HUES6 (cell line): ENCODE measurements around the gene GDPGP1.

Source experiments
- H3K27ac ChIP-seq: 2 replicates; pipeline ENCODE4 v1.7.0; 2013; ENCODE audit warnings: low read depth, mild to moderate bottlenecking, low read length, inconsistent platforms
- H3K27me3 ChIP-seq: 2 replicates; pipeline ENCODE4 v1.6.1; 2013; ENCODE audit warnings: low read length; ENCODE audit not compliant: control insufficient read depth, insufficient read depth
- H3K36me3 ChIP-seq: 2 replicates; pipeline ENCODE4 v1.6.1; 2013; ENCODE audit warnings: low read length; ENCODE audit not compliant: control insufficient read depth, insufficient read depth
- H3K4me1 ChIP-seq: 2 replicates; pipeline ENCODE4 v1.6.1; 2013; ENCODE audit warnings: low read length; ENCODE audit not compliant: control insufficient read depth, insufficient read depth
- H3K4me3 ChIP-seq: 2 replicates; pipeline ENCODE4 v1.5.1; 2013; ENCODE audit warnings: low read depth, low read length
- H3K9ac ChIP-seq: one replicate; pipeline ENCODE4 v1.6.1; 2013; ENCODE audit warnings: mild to moderate bottlenecking, low read length
- H3K9me3 ChIP-seq: 2 replicates; pipeline ENCODE4 v1.6.1; 2013; ENCODE audit warnings: low read depth, low read length; ENCODE audit not compliant: control insufficient read depth, insufficient read depth

Gene GDPGP1

GRCh38 chr15:90228960-90229359 is 5.0 kb upstream of the GDPGP1 start:
- Histone ChIP-seq H3K9me3 (no peaks in the 10 kb centered on the region), H3K27me3 (no peaks in the 10 kb centered on the region), H3K27ac (no peak overlapping the region), H3K36me3 (peaks cover 68% of the 10 kb centered on the region), H3K4me1 (no peaks in the 10 kb centered on the region), H3K4me3 (no peak overlapping the region), H3K9ac (no peak overlapping the region)

DNA sequence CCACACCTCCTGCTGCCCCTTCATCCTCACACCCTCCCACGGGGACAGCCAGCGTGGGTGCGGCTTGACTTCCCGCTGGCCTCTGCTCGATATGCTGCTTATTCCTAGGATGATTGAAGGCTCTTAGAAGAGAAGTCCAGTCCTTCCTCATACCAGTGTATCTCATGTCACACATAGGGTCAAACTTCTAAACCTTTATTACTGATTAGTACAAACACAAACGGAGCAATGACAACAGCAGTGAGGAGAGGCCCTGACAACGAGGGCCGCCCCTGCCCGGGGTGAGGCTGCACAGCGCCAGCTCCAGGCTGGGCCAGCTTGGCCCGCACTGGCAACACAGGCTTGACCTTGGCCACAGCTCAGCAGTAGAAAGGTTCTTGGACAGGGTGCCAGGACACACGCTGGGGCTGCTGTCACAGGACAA is 3.9 kb upstream of the GDPGP1 start:
- H3K9ac ChIP-seq: no peak overlapping the region
- no peaks in the 10 kb centered on the region for H3K9me3 ChIP-seq
- no peaks in the 10 kb centered on the region; the same call in 1 of the 2 replicates for H3K4me1 ChIP-seq
- H3K36me3 ChIP-seq: peaks cover 57% of the 10 kb centered on the region
- H3K27me3 ChIP-seq: no peaks in the 10 kb centered on the region
- no peak overlapping the region for H3K27ac ChIP-seq
- no peak overlapping the region for H3K4me3 ChIP-seq

GRCh38 chr15:90230610-90231009 is 3.4 kb upstream of the GDPGP1 start:
- Histone ChIP-seq H3K27ac (no peak overlapping the region), H3K9ac (no peak overlapping the region), H3K27me3 (no peaks in the 10 kb centered on the region), H3K36me3 (peaks cover 52% of the 10 kb centered on the region), H3K4me3 (no peak overlapping the region), H3K4me1 (no peaks in the 10 kb centered on the region; the same call in 1 of the 2 replicates), H3K9me3 (no peaks in the 10 kb centered on the region)

DNA sequence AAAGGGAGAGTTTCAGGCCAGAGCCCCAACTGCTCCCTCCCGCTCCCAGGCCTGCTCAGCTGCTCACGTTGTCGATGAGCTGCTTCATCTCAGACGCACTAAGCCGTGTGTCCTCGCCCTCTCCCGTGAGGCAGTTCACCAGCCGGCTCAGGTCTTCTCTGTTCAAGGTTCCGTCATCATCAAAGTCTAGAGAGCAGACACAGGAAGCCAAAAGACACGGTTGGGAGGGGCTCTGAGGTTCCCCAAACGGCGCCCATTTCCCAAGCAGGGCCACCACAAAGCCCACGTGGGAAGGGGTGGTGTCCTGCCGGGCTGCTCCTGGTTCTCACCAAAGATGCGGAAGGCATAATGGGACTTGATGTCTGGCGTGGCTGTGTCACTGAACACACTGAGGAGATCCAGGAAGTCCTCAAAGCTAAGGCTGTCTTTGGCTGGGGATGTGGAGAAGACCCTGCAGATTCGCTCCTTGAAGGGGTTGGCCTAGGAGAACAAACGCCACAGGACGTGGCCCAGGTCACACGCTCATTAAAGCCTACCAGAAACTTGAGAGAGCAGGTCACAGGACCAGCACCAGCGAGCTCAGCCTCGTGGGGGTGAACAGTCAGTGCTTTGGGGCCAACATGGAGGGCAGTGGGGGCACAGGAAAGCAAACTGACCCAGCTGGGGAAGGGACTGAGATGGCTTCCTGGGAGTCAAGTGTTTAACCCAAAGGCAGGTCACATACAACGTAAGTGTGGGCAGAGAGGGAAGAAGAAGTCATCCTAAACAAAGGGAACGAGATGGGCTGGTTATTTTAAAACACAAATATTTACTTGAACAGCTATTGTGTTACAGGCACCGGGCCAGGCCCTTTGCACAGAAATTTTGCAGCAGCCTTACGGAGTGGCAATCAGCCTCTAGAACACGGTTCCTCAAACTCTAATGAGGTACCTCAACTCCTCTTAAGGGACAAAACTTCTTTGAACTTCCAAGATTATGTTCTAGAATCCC is 2.7 kb upstream of the GDPGP1 start:
- no peak overlapping the region for H3K9ac ChIP-seq
- H3K36me3 ChIP-seq: peaks cover 47% of the 10 kb centered on the region
- no peaks in the 10 kb centered on the region for H3K27me3 ChIP-seq
- H3K4me1 ChIP-seq: no peaks in the 10 kb centered on the region; the same call in 1 of the 2 replicates
- H3K9me3 ChIP-seq: no peaks in the 10 kb centered on the region
- no peak overlapping the region for H3K27ac ChIP-seq
- H3K4me3 ChIP-seq: no peak overlapping the region

GRCh38 chr15:90232196-90232595 is 1.8 kb upstream of the GDPGP1 start:
- Histone ChIP-seq H3K4me3 (no peak overlapping the region), H3K9ac (no peak overlapping the region), H3K27ac (no peak overlapping the region), H3K9me3 (no peaks in the 10 kb centered on the region), H3K36me3 (peaks cover 41% of the 10 kb centered on the region), H3K27me3 (no peaks in the 10 kb centered on the region), H3K4me1 (no peaks in the 10 kb centered on the region; the same call in 1 of the 2 replicates)

DNA sequence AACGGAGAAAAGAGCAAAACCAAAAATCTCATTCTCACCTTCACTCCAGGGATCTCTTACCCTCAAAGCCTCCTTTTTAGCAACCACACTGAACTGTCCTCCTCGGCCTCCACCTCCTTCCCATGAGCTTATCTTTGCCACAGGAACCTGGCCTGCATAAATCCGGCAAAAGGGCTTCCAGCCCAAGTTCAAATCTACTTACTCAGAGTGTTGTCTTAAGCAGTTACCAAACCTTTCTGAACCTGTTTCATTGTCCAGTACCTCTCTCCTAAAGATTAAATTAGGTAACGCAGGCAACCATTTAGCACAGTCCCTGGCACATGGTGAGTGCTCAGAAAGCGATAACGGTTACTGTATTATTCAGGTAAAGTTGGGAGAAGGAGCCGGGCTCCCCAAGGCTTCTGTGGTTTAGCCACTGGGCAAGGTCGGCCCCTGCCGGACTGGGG is 1.0 kb upstream of the GDPGP1 start:
- Histone ChIP-seq H3K9ac (peak overlapping the region; percentile 11), H3K27ac (no peak overlapping the region), H3K9me3 (no peaks in the 10 kb centered on the region), H3K36me3 (peaks cover 33% of the 10 kb centered on the region), H3K27me3 (no peaks in the 10 kb centered on the region), H3K4me3 (peak overlapping the region; percentile 90), H3K4me1 (no peaks in the 10 kb centered on the region; the same call in 1 of the 2 replicates)

GRCh38 chr15:90233387-90234095 is 468 bp upstream of the GDPGP1 start, which contains the start of gene CIB1:
TSS of gene CIB1 (minus strand) at chr15:90233941. CDS start at chr15:90233885, 56 bp downstream.
- no peaks in the 10 kb centered on the region; the same call in 1 of the 2 replicates for H3K4me1 ChIP-seq
- no peaks in the 10 kb centered on the region for H3K27me3 ChIP-seq
- H3K4me3 ChIP-seq: peak within 1 kb of the TSS; percentile 90
- H3K27ac ChIP-seq: peak within 1 kb of the TSS; percentile 12; the same call in 1 of the 2 replicates
- no peaks in the 10 kb centered on the region for H3K9me3 ChIP-seq
- H3K9ac ChIP-seq: peak within 1 kb of the TSS; percentile 40
- peaks cover 29% of the 10 kb centered on the region for H3K36me3 ChIP-seq

DNA sequence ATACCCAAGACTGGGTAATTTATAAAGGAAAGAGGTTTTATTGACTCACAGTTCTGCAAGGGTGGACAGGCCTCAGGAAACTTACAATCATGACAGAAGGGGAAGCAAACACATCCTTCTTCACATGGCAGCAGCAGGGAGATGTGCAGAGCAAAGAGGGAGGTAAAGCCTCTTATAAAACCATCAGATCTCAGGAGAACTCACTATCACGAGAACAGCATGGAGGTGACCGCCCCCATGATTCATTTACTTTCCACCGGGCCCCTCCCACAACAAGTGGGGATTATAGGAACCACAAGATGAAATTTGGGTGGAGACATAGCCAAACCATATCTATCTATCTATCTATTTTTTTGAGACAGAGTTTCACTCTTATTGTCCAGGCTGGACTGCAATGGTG is 5.4 kb downstream of the GDPGP1 start:
- H3K27ac ChIP-seq: no peak overlapping the region
- H3K4me1 ChIP-seq: no peaks in the 10 kb centered on the region; the same call in 1 of the 2 replicates
- no peaks in the 10 kb centered on the region for H3K9me3 ChIP-seq
- no peak overlapping the region for H3K9ac ChIP-seq
- H3K4me3 ChIP-seq: no peak overlapping the region
- H3K36me3 ChIP-seq: 0 out of 2 replicates have a peak, but pooled peaks cover 5% of the 10 kb centered on the region
- H3K27me3 ChIP-seq: no peaks in the 10 kb centered on the region

DNA sequence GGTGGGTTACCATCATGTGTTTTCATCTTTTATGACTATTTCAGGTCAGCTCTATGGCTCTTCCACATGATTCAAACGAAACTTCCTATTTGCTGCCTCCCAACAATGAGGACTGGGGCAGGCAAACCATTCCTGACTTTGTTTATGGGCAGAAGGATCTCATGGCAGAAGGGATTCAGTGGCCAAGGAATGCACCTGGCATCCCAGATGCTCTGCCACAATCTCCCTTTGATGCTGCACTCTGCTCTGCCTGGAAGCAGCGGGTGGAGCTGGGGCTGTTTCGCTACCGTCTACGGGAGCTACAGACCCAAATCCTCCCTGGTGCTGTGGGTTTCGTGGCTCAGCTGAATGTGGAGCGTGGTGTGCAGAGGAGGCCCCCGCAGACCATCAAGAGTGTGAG is 6.8 kb downstream of the GDPGP1 start:
- Histone ChIP-seq H3K9me3 (no peaks in the 10 kb centered on the region), H3K36me3 (0 out of 2 replicates have a peak, but pooled peaks cover 5% of the 10 kb centered on the region), H3K27me3 (no peaks in the 10 kb centered on the region), H3K4me3 (no peak overlapping the region), H3K4me1 (no peaks in the 10 kb centered on the region), H3K27ac (no peak overlapping the region), H3K9ac (no peak overlapping the region)

- Histone ChIP-seq H3K9ac (no peak overlapping the region), H3K27ac (no peak overlapping the region), H3K36me3 (0 out of 2 replicates have a peak, but pooled peaks cover 3% of the 10 kb centered on the region), H3K4me1 (no peaks in the 10 kb centered on the region), H3K4me3 (no peak overlapping the region), H3K9me3 (no peaks in the 10 kb centered on the region), H3K27me3 (no peaks in the 10 kb centered on the region)
Observed at GRCh38 chr15:90241343-90242192, 7.6 kb downstream of the GDPGP1 start.
